ENCODE results near the gene RBM8A.

The RBM8A gene

GRCh38 chr1:145951526-145951925 lies 24.2 kb upstream of the RBM8A start:
- H2AFZ ChIP-seq (ENCODE audit: low read depth, low read length) = no peak overlapping the region
- H3K9me3 ChIP-seq (ENCODE audit: insufficient read depth, low read length, severe bottlenecking) = no peaks in the 10 kb centered on the region
- no peak overlapping the region for H3K9ac ChIP-seq (ENCODE audit: low read depth, low read length)
- DNase-seq (no peak), ATAC-seq (ENCODE audit: insufficient read depth, low read depth) (no peak)
- H3K79me2 ChIP-seq (ENCODE audit: insufficient read depth, low read length) = peaks cover 69% of the 10 kb centered on the region
- H3K4me3 ChIP-seq (ENCODE audit: low read depth in 1 of 2, low read length in 2 of 2) = no peak overlapping the region
- no peaks in the 10 kb centered on the region; the same call in 1 of the 2 replicates for H4K20me1 ChIP-seq (ENCODE audit: insufficient read depth, low read length)
- TF ChIP-seq, protein P1, sequence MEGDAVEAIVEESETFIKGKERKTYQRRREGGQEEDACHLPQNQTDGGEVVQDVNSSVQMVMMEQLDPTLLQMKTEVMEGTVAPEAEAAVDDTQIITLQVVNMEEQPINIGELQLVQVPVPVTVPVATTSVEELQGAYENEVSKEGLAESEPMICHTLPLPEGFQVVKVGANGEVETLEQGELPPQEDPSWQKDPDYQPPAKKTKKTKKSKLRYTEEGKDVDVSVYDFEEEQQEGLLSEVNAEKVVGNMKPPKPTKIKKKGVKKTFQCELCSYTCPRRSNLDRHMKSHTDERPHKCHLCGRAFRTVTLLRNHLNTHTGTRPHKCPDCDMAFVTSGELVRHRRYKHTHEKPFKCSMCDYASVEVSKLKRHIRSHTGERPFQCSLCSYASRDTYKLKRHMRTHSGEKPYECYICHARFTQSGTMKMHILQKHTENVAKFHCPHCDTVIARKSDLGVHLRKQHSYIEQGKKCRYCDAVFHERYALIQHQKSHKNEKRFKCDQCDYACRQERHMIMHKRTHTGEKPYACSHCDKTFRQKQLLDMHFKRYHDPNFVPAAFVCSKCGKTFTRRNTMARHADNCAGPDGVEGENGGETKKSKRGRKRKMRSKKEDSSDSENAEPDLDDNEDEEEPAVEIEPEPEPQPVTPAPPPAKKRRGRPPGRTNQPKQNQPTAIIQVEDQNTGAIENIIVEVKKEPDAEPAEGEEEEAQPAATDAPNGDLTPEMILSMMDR (IDR thresholded peaks at IDR 0.05; ENCODE audit: borderline replicate concordance, extremely low read depth, low read length, poor library complexity, severe bottlenecking) = no peak
- no peak overlapping the region for H3K4me2 ChIP-seq (ENCODE audit: insufficient read depth, low read length)
- H3K27ac ChIP-seq (ENCODE audit: low read length) = no peak overlapping the region
- peaks cover 42% of the 10 kb centered on the region for H3K36me3 ChIP-seq (ENCODE audit: insufficient read depth, low read length)
- H3K4me1 ChIP-seq (ENCODE audit: insufficient read depth, low read length) = peaks cover 31% of the 10 kb centered on the region
- H3K27me3 ChIP-seq (ENCODE audit: insufficient read depth, low read length, poor library complexity) = no peaks in the 10 kb centered on the region

DNA sequence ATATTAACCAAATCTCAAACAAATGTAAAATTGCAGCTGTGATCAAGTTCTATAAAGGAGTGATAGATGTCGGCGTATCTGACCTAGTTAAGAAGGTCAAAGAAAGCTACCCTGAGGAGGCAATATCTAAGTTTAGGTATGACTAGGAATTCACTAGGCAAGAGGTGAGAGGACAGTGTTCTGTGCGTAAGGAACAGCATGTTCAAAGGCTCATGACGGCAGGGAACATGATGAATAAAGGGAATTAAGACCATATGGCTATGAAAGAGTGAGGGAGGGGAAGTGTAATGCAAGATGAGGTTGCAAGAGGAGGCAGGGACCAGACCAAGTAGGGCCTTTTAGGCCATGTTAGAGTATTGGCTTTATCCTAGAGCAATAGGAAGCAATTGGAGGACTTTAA lies 21.9 kb upstream of the RBM8A start:
- H3K4me1 ChIP-seq (ENCODE audit: insufficient read depth, low read length) = peaks cover 8% of the 10 kb centered on the region; the same call in 1 of the 2 replicates
- no peak overlapping the region for H3K9ac ChIP-seq (ENCODE audit: low read depth, low read length)
- H4K20me1 ChIP-seq (ENCODE audit: insufficient read depth, low read length) = no peaks in the 10 kb centered on the region; the same call in 1 of the 2 replicates
- DNase-seq (no peak), ATAC-seq (ENCODE audit: insufficient read depth, low read depth) (no peak)
- H3K4me2 ChIP-seq (ENCODE audit: insufficient read depth, low read length) = no peak overlapping the region
- TF ChIP-seq EZH2 (IDR thresholded peaks at IDR 0.05; ENCODE audit: borderline replicate concordance, low read depth, low read length, severe bottlenecking) = no peak
- TF ChIP-seq, protein P1 (IDR thresholded peaks at IDR 0.05; ENCODE audit: borderline replicate concordance, extremely low read depth, low read length, poor library complexity, severe bottlenecking) = no peak
- peaks cover 44% of the 10 kb centered on the region for H3K36me3 ChIP-seq (ENCODE audit: insufficient read depth, low read length)
- no peak overlapping the region for H3K4me3 ChIP-seq (ENCODE audit: low read depth in 1 of 2, low read length in 2 of 2)
- H3K27ac ChIP-seq (ENCODE audit: low read length) = no peak overlapping the region
- H3K9me3 ChIP-seq (ENCODE audit: insufficient read depth, low read length, severe bottlenecking) = no peaks in the 10 kb centered on the region
- H3K27me3 ChIP-seq (ENCODE audit: insufficient read depth, low read length, poor library complexity) = no peaks in the 10 kb centered on the region
- peaks cover 48% of the 10 kb centered on the region for H3K79me2 ChIP-seq (ENCODE audit: insufficient read depth, low read length)
- H2AFZ ChIP-seq (ENCODE audit: low read depth, low read length) = no peak overlapping the region

GRCh38 chr1:145947551-145947950 lies 20.3 kb upstream of the RBM8A start:
- Histone ChIP-seq H4K20me1 (ENCODE audit: insufficient read depth, low read length) (no peaks in the 10 kb centered on the region; the same call in 1 of the 2 replicates), H3K4me3 (ENCODE audit: low read depth in 1 of 2, low read length in 2 of 2) (no peak overlapping the region), H3K36me3 (ENCODE audit: insufficient read depth, low read length) (peaks cover 53% of the 10 kb centered on the region), H3K27ac (ENCODE audit: low read length) (no peak overlapping the region), H3K27me3 (ENCODE audit: insufficient read depth, low read length, poor library complexity) (no peaks in the 10 kb centered on the region), H3K9ac (ENCODE audit: low read depth, low read length) (no peak overlapping the region), H3K4me1 (ENCODE audit: insufficient read depth, low read length) (peaks cover 3% of the 10 kb centered on the region; the same call in 1 of the 2 replicates), H3K9me3 (ENCODE audit: insufficient read depth, low read length, severe bottlenecking) (no peaks in the 10 kb centered on the region), H2AFZ (ENCODE audit: low read depth, low read length) (no peak overlapping the region), H3K79me2 (ENCODE audit: insufficient read depth, low read length) (peaks cover 32% of the 10 kb centered on the region), H3K4me2 (ENCODE audit: insufficient read depth, low read length) (no peak overlapping the region)
- TF ChIP-seq, protein P1 (IDR thresholded peaks at IDR 0.05; ENCODE audit: borderline replicate concordance, extremely low read depth, low read length, poor library complexity, severe bottlenecking) = no peak
- no peak for TF ChIP-seq EZH2 (IDR thresholded peaks at IDR 0.05; ENCODE audit: borderline replicate concordance, low read depth, low read length, severe bottlenecking)
- DNase-seq (no peak), ATAC-seq (ENCODE audit: insufficient read depth, low read depth) (no peak)

Measured in DND-41 (cell line).